H9 (cell line): ENCODE results near the gene FADS1. TPM values are rescaled to one million over a fixed set of nuclear protein-coding genes. Genes with fewer than 3 reads are reported as not detected.
A peak's percentile ranks its signal among the peaks of the same experiment; 100 is the strongest.

ENCODE experiments used
- DNase-seq: peaks from one replicate; pipeline ENCODE4 v3.0.0-alpha.2; 2017
- H2AFZ ChIP-seq: one replicate; pipeline ENCODE4 v1.6.1; 2013; ENCODE audit warnings: mild to moderate bottlenecking, low read length, control low read depth, moderate library complexity
- H2AK5ac ChIP-seq: 2 replicates; pipeline ENCODE4 v1.6.1; 2013; ENCODE audit warnings: low read length, control low read depth, mixed read lengths; ENCODE audit not compliant: insufficient read length
- H2BK120ac ChIP-seq: one replicate; pipeline ENCODE4 v1.6.1; 2013; ENCODE audit warnings: low read depth, mild to moderate bottlenecking, low read length, control low read depth, inconsistent platforms; ENCODE audit not compliant: poor library complexity, severe bottlenecking
- H2BK12ac ChIP-seq: 2 replicates; pipeline ENCODE4 v1.6.1; 2013; ENCODE audit warnings: low read length, control low read depth, mixed read lengths, low read depth; ENCODE audit not compliant: insufficient read length
- H2BK15ac ChIP-seq: 2 replicates; pipeline ENCODE4 v1.6.1; 2013; ENCODE audit warnings: low read depth, low read length, control low read depth
- H2BK20ac ChIP-seq: one replicate; pipeline ENCODE4 v1.6.1; 2013; ENCODE audit warnings: low read depth, mild to moderate bottlenecking, low read length, control low read depth, inconsistent platforms; ENCODE audit not compliant: poor library complexity, severe bottlenecking
- H2BK5ac ChIP-seq: 2 replicates; pipeline ENCODE4 v1.6.1; 2013; ENCODE audit warnings: low read length, control low read depth, mixed read lengths; ENCODE audit not compliant: insufficient read length
- H3K14ac ChIP-seq: 2 replicates; pipeline ENCODE4 v1.6.1; 2013; ENCODE audit warnings: low read length, control low read depth; ENCODE audit not compliant: insufficient read depth
- H3K18ac ChIP-seq: 2 replicates; pipeline ENCODE4 v1.6.1; 2013; ENCODE audit warnings: low read depth, mild to moderate bottlenecking, mixed read lengths, low read length, control low read depth; ENCODE audit not compliant: insufficient read length
- H3K23ac ChIP-seq: 2 replicates; pipeline ENCODE4 v1.6.1; 2013; ENCODE audit warnings: low read length, control low read depth, mixed read lengths, low read depth; ENCODE audit not compliant: insufficient read length
- H3K23me2 ChIP-seq: 2 replicates; pipeline ENCODE4 v1.6.1; 2013; ENCODE audit warnings: low read depth, mild to moderate bottlenecking, mixed read lengths, low read length, control low read depth; ENCODE audit not compliant: insufficient read length, poor library complexity, severe bottlenecking
- H3K27ac ChIP-seq: 2 replicates; pipeline ENCODE4 v1.5.1; 2013; ENCODE audit warnings: low read length, control low read depth, mixed read lengths, low read depth; ENCODE audit not compliant: insufficient read length
- H3K27me3 ChIP-seq: 2 replicates; pipeline ENCODE4 v1.6.1; 2013; ENCODE audit warnings: low read length, control low read depth, inconsistent platforms; ENCODE audit not compliant: insufficient read depth
- H3K4ac ChIP-seq: 2 replicates; pipeline ENCODE4 v1.6.1; 2013; ENCODE audit warnings: low read depth, mild to moderate bottlenecking, control low read depth, inconsistent platforms, low read length, moderate library complexity
- H3K4me1 ChIP-seq: 2 replicates; pipeline ENCODE4 v1.6.1; 2013; ENCODE audit warnings: low read length, control low read depth, inconsistent platforms; ENCODE audit not compliant: insufficient read depth
- H3K4me2 ChIP-seq: 2 replicates; pipeline ENCODE4 v1.6.1; 2013; ENCODE audit warnings: low read length, control low read depth, mixed read lengths; ENCODE audit not compliant: insufficient read length, insufficient read depth
- H3K56ac ChIP-seq: 2 replicates; pipeline ENCODE4 v1.6.1; 2013; ENCODE audit warnings: low read depth, mild to moderate bottlenecking, mixed read lengths, low read length, control low read depth; ENCODE audit not compliant: insufficient read length
- H3K79me1 ChIP-seq: 2 replicates; pipeline ENCODE4 v1.6.1; 2013; ENCODE audit warnings: low read depth, mild to moderate bottlenecking, moderate library complexity, low read length, control low read depth, inconsistent platforms; ENCODE audit not compliant: insufficient read depth, poor library complexity, severe bottlenecking
- H3K79me2 ChIP-seq: 2 replicates; pipeline ENCODE4 v1.6.1; 2013; ENCODE audit warnings: low read length, control low read depth, inconsistent platforms; ENCODE audit not compliant: insufficient read depth
- H3K9ac ChIP-seq: 2 replicates; pipeline ENCODE4 v1.6.1; 2013; ENCODE audit warnings: low read length, control low read depth, mixed read lengths; ENCODE audit not compliant: insufficient read length; ENCODE audit errors: extremely low read depth
- H3K9me3 ChIP-seq: one replicate; pipeline ENCODE4 v1.6.1; 2013; ENCODE audit warnings: low read depth, low read length, inconsistent platforms; ENCODE audit not compliant: control insufficient read depth
- H3T11ph ChIP-seq: one replicate; pipeline ENCODE4 v1.6.1; 2013; ENCODE audit warnings: mild to moderate bottlenecking, low read length, control low read depth, inconsistent platforms
- H4K20me1 ChIP-seq: one replicate; pipeline ENCODE4 v1.6.1; 2013; ENCODE audit not compliant: control insufficient read depth, insufficient read length, insufficient read depth
- H4K5ac ChIP-seq: 2 replicates; pipeline ENCODE4 v1.6.1; 2013; ENCODE audit warnings: low read depth, mild to moderate bottlenecking, mixed read lengths, low read length, control low read depth; ENCODE audit not compliant: insufficient read length
- H4K8ac ChIP-seq: replicated peaks from 2 replicates; pipeline ENCODE4 v1.6.1; 2013; ENCODE audit warnings: low read length, control low read depth, mixed read lengths, low read depth; ENCODE audit not compliant: insufficient read length
- H4K91ac ChIP-seq: 2 replicates; pipeline ENCODE4 v1.6.1; 2013; ENCODE audit warnings: low read depth, mild to moderate bottlenecking, moderate library complexity, mixed read lengths, low read length, control low read depth; ENCODE audit not compliant: insufficient read length
- H3K27ac Mint-ChIP-seq, 3 experiments: 2 replicates in 2 of 3; 3 replicates in 1 of 3; pipeline ENCODE4 v1.8.0; 2020 to 2021; ENCODE audit warnings: mixed read lengths in 3 of 3, mild to moderate bottlenecking in 1 of 3, moderate library complexity in 1 of 3
- H3K27me3 Mint-ChIP-seq: 2 replicates; pipeline ENCODE4 v1.8.0; 2021; ENCODE audit warnings: low read depth, mild to moderate bottlenecking, moderate library complexity, mixed read lengths
- H3K36me3 Mint-ChIP-seq, 3 experiments: 2 replicates in 2 of 3; 3 replicates in 1 of 3; pipeline ENCODE4 v1.8.0; 2020 to 2021; ENCODE audit warnings: low read depth in 3 of 3, mixed read lengths in 3 of 3; ENCODE audit not compliant: insufficient read depth in 1 of 3
- H3K4me1 Mint-ChIP-seq, 2 experiments: 2 replicates each; pipeline ENCODE4 v1.8.0; 2020; ENCODE audit warnings: mixed read lengths in 2 of 2
- H3K4me3 Mint-ChIP-seq, 2 experiments: 2 replicates in 1 of 2; 3 replicates in 1 of 2; pipeline ENCODE4 v1.8.0; 2020 to 2021; ENCODE audit warnings: mild to moderate bottlenecking in 2 of 2, mixed read lengths in 2 of 2, moderate library complexity in 1 of 2
- H3K9me3 Mint-ChIP-seq, 2 experiments: 2 replicates in 1 of 2; 3 replicates in 1 of 2; pipeline ENCODE4 v1.8.0; 2020; ENCODE audit warnings: mild to moderate bottlenecking in 2 of 2, mixed read lengths in 2 of 2, moderate library complexity in 1 of 2
- WGBS: extraction: QIAGEN DNeasy Blood & Tissue Kit; methylation state at CpG from one replicate; pipeline ENCODE4 v1.1.7; 2013; ENCODE audit warnings: missing lambda C conversion rate, low lambda C conversion rate, mixed read lengths; ENCODE audit not compliant: insufficient read length; ENCODE audit errors: extremely low coverage; 5-methylcytosine and 5-hydroxymethylcytosine counted together
- total RNA-seq: library from RNA; stranded (reverse); gene quantifications from 2 replicates; pipeline ENCODE4 v1.2.1, GENCODE V29; 2021
- TF ChIP-seq, protein P1 (sequence below): fragments of 200-600 bp; sonication (generic); conservative IDR thresholded peaks from 3 replicates; pipeline ENCODE4 v1.8.0; 2021; ENCODE audit warnings: antibody characterized with exemption, mild to moderate bottlenecking

FADS1 gene
- total RNA-seq, 1 experiment from 2014 or later = 125 TPM

DNA sequence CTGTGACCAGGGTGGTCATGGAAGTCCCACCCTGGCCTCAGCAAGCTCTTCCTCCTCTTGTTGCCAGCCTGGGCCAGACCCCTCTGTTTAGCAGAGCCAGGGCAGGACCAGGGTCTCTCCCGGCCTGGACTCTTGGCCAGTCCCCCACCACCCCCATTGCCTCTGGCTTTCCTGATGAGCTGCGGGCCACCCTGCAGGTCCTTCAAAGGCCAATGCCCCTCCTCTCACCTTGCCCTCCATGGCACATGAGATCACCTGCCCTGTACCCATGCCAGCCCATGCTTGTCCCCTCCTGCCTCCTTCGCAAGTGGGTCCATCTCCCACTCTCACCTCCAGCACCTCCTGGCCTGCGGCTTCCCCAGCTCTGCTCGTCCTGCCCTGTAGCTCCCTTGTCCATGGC lies 21.7 kb upstream of the FADS1 start:
- Histone ChIP-seq H3K56ac (no peak overlapping the region), H2BK5ac (no peak overlapping the region), H4K20me1 (peaks cover 3% of the 10 kb centered on the region), H3K79me2 (no peaks in the 10 kb centered on the region; the same call in 1 of the 2 replicates), H2AFZ (no peak overlapping the region), H3K9me3 (no peaks in the 10 kb centered on the region), H3K4me1 (peaks cover 6% of the 10 kb centered on the region; the same call in 1 of the 2 replicates), H3K23ac (no peak overlapping the region), H3K4me2 (no peak overlapping the region), H2BK120ac (no peak overlapping the region), H3T11ph (no peak overlapping the region), H3K79me1 (peaks cover 2% of the 10 kb centered on the region), H2BK15ac (no peak overlapping the region), H2BK20ac (no peak overlapping the region), H4K91ac (no peak overlapping the region), H3K14ac (no peak overlapping the region), H3K9ac (no peak overlapping the region), H3K23me2 (no peaks in the 10 kb centered on the region), H3K27me3 (no peaks in the 10 kb centered on the region), H4K8ac (no peak overlapping the region), H4K5ac (no peak overlapping the region), H3K4ac (no peak overlapping the region), H2BK12ac (no peak overlapping the region), H3K18ac (no peak overlapping the region), H2AK5ac (no peak overlapping the region), H3K27ac (no peak overlapping the region)
- H3K9me3 Mint-ChIP-seq = no peaks in the 10 kb centered on the region
- peak overlapping the region in 2 of 3 experiments; percentile 79 to 92; a peak in 4 of 7 replicates for H3K27ac Mint-ChIP-seq
- TF ChIP-seq, protein P1, sequence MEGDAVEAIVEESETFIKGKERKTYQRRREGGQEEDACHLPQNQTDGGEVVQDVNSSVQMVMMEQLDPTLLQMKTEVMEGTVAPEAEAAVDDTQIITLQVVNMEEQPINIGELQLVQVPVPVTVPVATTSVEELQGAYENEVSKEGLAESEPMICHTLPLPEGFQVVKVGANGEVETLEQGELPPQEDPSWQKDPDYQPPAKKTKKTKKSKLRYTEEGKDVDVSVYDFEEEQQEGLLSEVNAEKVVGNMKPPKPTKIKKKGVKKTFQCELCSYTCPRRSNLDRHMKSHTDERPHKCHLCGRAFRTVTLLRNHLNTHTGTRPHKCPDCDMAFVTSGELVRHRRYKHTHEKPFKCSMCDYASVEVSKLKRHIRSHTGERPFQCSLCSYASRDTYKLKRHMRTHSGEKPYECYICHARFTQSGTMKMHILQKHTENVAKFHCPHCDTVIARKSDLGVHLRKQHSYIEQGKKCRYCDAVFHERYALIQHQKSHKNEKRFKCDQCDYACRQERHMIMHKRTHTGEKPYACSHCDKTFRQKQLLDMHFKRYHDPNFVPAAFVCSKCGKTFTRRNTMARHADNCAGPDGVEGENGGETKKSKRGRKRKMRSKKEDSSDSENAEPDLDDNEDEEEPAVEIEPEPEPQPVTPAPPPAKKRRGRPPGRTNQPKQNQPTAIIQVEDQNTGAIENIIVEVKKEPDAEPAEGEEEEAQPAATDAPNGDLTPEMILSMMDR = no peak
- DNase-seq = no peak
- peaks cover 57 to 76% (median 75%) of the 10 kb centered on the region in 3 experiments for H3K36me3 Mint-ChIP-seq
- peaks cover 20 to 22% of the 10 kb centered on the region in 2 experiments for H3K4me1 Mint-ChIP-seq
- no peak overlapping the region for H3K4me3 Mint-ChIP-seq
- H3K27me3 Mint-ChIP-seq = no peaks in the 10 kb centered on the region
- no CpG with 5 or more reads among the region's 5 CpGs for WGBS
